ENCODE results near the gene PPP1R37.

DNA sequence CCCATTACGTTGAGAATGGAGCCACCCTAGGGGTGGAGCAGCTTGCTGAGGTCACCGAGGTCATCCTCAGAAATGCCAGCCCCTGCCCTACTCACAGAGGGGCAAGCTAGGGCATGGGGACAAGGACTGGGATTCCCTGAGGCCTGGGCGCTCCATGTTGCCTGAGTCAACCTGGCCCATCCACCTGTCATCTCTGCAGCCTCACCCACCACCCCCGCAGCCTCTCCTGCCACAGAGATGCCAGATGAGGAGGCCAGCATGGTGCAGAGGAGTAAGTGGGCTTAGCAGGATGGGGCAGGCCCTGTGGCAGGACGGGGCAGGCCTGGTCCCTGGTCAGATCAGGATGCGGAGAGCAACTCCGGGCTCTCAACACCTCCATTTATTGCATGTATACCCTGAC lies 58.3 kb downstream of the PPP1R37 start:
- TF ChIP-seq RAD21 (IDR thresholded peaks at IDR 0.05 in 1 of 2, conservative IDR thresholded peaks at IDR 0.05 in 1 of 2; ENCODE audit: low read depth in 2 of 2, low read length in 2 of 2) (no peak), EZH2 (IDR thresholded peaks at IDR 0.05; ENCODE audit: low read depth, low read length, severe bottlenecking) (no peak), CTCF (IDR thresholded peaks at IDR 0.05; ENCODE audit: control extremely low read depth in 1 of 3, insufficient read depth in 1 of 3, low read depth in 1 of 3, low read length in 3 of 3) (no peak), SIN3A (conservative IDR thresholded peaks at IDR 0.05 in 1 of 2, IDR thresholded peaks at IDR 0.05 in 1 of 2; ENCODE audit: low read depth in 1 of 2, low read length in 2 of 2) (no peak), YY1 (IDR thresholded peaks at IDR 0.05; ENCODE audit: low read depth, low read length) (no peak), EGR1 (IDR thresholded peaks at IDR 0.05; ENCODE audit: borderline replicate concordance, low read depth, low read length) (no peak), RFX5 (IDR thresholded peaks at IDR 0.05; ENCODE audit: borderline replicate concordance, low read depth, low read length) (no peak), NANOG (IDR thresholded peaks at IDR 0.05; ENCODE audit: insufficient read depth, low read depth, low read length, poor library complexity, severe bottlenecking) (no peak), CEBPB (IDR thresholded peaks at IDR 0.05; ENCODE audit: low read depth, low read length) (no peak)
- TF ChIP-seq, protein P1, sequence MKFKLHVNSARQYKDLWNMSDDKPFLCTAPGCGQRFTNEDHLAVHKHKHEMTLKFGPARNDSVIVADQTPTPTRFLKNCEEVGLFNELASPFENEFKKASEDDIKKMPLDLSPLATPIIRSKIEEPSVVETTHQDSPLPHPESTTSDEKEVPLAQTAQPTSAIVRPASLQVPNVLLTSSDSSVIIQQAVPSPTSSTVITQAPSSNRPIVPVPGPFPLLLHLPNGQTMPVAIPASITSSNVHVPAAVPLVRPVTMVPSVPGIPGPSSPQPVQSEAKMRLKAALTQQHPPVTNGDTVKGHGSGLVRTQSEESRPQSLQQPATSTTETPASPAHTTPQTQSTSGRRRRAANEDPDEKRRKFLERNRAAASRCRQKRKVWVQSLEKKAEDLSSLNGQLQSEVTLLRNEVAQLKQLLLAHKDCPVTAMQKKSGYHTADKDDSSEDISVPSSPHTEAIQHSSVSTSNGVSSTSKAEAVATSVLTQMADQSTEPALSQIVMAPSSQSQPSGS (IDR thresholded peaks at IDR 0.05; ENCODE audit: low read length) = no peak
